Middle frontal gyrus (tissue), 1 donor: ENCODE results near the gene APLF.
A peak's percentile ranks its signal among the peaks of the same experiment; 100 is the strongest.
"Not testable (repeated sequence)": the region's sequence is repeated elsewhere in the genome, so short reads cannot be mapped to it uniquely, and the experiment has no call there.

Experiments
- DNase-seq: peaks from one replicate; pipeline ENCODE4 v3.0.0-alpha.2; 2015; ENCODE audit warnings: low spot score; ENCODE audit errors: extremely low spot score

Gene APLF

DNA sequence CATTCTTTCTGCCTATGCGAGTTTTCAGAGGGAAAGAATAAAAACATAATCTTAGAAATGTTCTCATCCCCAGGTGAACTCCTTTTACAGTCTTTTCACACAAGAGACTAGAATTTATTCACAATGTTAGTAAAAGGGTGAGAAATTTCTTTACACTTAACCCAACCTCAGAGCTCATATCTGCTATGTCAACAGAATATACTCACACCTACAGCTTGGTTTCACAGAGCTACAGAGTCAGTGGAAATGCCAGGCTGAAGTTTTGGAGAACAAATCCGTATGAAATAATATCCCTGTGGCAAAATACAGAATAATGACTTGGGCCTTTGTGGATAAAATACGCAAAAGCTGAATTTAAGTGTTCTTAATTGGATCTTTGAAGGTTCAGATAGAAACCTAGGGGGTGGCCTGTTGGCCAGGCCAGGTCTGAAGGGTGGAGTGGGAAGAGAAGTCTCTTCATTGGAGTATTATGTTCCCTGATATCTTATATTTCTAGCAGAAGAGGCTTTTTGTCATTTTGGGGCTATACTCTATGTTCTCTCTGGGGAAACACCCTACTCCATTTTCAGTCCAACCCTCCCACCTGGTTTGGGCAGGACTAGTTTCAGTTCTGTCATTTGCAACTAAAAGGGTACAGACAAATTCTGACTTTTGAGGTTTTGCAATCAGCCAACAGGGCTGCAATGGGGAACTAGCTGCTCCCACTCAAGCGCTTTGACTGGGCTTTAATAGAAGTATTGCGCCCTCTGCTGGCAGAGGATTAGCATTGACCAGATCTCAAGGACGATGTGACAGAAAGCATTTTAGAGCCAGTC, 26.0 kb upstream of the APLF start:
- peak; percentile 80 for DNase-seq

GRCh38 chr2:68441994-68442322, 25.4 kb upstream of the APLF start:
- DNase-seq, result no peak

DNA sequence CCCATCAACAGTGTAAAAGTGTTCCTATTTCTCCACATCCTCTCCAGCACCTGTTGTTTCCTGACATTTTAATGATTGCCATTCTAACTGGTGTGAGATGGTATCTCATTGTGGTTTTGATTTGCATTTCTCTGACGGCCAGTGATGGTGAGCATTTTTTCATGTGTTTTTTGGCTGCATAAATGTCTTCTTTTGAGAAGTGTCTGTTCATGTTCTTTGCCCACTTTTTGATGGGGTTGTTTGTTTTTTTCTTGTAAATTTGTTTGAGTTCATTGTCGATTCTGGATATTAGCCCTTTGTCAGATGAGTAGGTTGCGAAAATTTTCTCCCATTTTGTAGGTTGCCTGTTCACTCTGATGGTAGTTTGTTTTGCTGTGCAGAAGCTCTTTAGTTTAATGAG, 21.0 kb upstream of the APLF start:
- DNase-seq, result not testable (repeated sequence)

DNA sequence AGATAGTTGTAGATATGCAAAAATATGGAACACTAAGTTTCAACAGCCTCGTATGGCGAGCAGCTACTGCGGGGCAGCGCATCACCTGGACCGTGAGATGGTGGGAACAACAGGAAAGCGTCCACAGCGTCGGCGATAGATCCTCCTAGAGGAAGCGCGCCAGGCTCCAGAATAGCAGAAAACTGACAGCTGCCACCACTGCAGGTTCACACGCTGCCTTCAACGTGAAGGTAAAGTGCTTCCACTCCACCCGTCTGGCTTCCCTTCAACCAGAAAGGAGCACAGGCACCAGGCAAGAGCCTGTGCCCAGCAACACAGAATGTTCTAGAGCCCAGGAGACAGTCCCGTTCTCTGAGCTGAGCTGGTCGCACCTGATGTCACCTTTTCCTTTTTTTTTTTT, 20.3 kb upstream of the APLF start:
- DNase-seq, result no peak

- DNase-seq, result no peak
Measured at GRCh38 chr2:68448671-68449653, 18.4 kb upstream of the APLF start.

DNA sequence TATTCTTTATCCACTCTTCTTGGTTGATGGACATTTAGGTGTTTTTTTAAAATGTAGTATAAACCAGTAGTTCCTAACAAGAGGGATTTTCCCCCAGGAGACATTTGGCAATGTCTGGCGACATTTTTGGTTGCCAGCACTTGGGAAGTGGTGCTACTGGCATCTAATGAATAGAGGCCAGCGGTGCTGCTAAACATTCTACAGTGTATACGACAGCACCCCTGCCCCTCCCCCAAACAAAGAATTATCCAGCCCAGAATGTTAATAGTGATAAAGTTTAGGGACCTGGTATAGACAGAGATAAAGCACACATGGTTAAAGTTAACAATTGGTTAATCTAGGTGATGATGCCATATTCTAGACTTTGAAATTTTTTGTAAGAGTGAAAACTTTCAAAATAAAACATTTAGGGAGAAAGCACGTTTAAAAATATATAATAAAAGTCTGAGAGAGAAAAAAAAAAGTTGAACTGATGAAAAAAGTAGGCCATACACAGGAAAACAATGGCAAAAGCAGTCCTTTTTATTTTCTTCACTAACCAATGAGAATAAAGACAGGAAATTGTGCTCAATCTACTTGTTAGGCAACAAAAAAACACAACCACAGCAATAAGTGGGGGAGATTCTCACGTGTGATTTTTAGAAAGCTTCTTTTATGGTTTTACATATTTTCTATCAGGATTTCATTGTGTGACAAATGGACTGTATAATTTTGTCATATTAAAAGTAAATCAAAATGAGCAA, 15.1 kb upstream of the APLF start:
- DNase-seq, result no peak

DNA sequence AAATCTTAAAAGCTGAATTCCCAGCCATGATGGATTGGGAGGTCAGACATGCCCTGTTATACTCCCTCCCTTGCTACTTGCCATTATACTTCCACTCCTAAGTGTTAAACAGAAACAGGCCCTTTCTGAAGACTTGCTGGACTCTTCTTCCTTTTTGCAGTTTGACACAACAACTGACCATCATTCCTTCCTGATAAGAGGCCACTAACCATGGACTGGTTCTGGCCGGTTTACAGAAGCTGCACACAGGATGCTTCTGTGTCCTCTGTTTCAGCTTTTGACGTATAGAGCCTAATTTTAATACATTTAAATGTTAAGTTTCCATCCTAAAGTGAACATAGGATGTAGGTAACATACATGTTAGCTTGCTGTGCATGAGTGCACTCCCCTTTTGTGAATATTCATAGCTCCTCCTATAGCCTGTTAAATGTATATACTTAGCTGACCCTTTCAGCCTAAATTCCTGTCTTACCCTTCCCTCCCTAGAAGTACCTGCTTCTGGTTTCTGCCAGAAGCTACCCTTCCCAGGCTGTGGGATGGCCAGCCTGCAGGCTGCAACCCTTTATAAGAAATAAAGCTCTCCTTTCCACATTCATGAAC, 13.5 kb upstream of the APLF start:
- DNase-seq, result no peak

GRCh38 chr2:68454719-68455118, 12.7 kb upstream of the APLF start:
- DNase-seq, result no peak

DNA sequence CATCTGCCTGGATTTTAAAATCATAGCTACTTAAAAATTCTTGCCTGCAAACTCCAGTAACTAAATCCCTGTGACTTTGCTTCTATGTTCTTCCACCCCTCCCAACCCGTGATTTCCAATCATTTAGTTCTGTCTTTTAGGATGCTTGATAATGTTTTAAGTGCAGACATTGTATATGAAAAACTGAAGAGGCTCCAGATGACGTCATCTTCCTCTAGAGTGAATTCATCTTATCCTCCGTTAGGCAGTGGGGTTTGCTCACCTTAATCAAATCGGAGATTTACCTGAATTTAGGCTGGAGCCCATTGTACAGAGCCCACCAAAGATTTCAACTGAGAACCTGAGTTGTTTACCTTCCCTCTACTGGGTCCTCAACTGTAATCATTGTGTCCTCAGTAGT, 11.2 kb upstream of the APLF start:
- no peak for DNase-seq

GRCh38 chr2:68458981-68459380, 8.4 kb upstream of the APLF start:
- no peak for DNase-seq

- DNase-seq, result peak; percentile 16
Measured at GRCh38 chr2:68463287-68463877, 4.0 kb upstream of the APLF start.

DNA sequence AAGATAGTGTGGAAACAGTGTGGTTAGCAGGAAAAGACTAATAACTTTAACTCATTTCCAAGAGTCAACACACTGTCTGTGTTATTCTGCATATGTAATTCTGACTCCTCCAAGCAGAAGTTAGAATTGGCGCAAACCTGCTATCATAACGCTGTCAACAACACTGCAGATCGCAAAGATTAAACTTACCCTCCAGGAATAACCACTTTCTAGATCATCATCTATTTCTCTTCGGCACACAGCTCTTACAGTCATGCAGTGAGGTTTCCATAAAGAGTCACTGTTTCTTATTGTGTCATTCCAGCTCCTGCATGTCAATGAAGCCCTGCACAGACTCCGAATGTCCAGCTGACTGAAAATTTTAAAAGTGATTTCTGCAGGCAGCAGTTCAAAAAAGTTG, 2.7 kb upstream of the APLF start:
- no peak for DNase-seq

- DNase-seq, result no peak
Measured at GRCh38 chr2:68465081-68465916, 2.1 kb upstream of the APLF start.

DNA sequence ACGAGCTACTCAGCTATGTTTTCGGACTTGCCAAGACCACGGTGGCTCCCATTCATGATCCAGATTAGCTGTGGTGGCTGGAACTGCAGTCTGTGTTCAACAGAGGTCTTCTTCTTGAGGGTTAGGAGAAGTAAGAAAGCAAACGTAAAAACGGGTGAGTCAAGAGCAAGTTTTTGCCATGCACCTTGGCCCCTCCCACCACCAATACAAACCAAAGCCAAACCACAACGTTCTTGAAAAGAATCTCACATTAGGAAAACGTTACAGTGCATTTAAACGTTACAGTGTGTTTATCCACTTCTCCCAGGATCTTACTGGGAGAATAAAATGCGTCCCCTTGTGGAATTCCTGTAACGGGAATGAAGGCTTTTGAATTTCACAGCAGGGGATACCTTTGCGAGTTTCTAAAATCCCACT, 1.0 kb upstream of the APLF start:
- no peak for DNase-seq

DNA sequence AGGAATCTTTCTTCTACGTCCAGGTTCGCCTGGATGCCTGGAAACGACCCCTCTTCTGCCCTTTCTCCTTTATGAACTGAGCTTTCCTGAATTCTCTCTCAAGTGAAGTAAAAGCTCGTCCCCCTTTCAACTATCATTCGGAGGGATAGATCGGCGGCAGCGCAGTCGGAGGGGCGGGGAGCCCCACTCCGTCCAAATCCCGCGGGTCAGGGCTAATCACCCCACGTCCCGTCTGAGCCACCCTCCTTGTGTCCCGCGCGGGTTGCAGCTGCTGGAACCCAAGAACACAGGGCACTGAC, 658 bp upstream of the APLF start:
- no peak for DNase-seq

DNA sequence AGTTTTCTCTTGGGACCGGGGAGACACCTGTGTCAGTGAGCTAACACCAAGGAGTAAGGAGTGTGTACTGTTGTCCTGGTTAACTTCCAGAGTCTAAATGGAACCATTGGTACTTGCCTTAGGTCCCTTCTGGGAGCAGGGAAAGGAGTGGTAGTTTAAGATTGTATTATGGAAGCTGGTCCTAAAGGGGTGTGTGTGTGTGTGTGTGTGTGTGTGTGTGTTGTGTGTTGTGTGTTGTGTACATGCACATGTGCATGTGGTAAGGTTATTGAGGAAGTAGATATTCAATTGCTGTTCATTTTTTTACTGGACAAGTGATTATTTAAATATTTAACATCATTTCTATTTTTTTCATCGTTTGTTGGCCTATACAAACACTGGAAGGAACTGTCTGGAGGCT, 1.4 kb downstream of the APLF start:
- DNase-seq, result no peak

DNA sequence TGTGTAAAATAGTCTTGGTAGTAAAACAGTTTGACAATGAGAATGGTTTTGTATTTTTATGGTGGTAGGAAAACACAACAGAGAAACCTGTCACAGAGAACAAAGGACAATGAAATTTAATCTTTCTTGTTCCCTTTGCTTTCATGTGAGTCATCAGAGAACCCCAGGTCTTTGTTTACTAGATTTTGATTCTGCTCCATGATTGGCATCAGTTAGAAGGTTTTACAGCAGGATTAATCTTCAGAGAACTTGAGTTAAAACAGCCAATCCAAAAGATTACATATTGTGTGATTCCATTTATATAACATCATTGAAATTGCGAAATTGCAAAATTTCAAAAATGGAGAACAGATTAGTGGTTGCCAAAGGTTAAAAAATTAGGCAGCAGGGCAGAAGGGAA, 2.5 kb downstream of the APLF start:
- no peak for DNase-seq

DNA sequence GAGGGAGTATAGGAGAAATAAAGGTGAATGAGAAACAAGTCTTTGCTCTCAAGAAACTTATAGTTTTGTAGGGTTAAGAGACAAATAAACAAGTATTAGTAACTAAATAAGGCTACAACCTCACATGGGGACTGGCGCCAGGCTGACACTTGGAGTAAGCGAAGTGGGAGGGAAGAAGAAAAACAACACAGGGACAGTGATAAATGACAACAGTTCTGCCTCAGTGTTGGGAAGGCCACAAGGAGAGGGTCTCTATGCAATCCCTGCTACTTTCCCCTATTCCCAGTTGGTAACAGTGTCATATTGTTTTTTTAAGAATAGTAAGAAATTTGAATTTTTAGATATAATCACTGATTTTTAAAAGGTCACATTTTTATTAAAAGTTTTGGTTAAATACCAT, 4.0 kb downstream of the APLF start:
- DNase-seq, result no peak

GRCh38 chr2:68472796-68473414, 5.5 kb downstream of the APLF start:
- DNase-seq, result no peak

- no peak for DNase-seq
Measured at GRCh38 chr2:68475110-68475509, 7.7 kb downstream of the APLF start.
